Lung (tissue), 12 donors: ENCODE measurements around the gene NOS1AP. TPM values are rescaled to one million over a fixed set of nuclear protein-coding genes. Genes with fewer than 3 reads are reported as not detected.

Experiments used
- ATAC-seq: fragments of 200-7000 bp; cut with Tn5 transposase; one replicate; pipeline ENCODE4 v1.9.1; 2020; ENCODE audit warnings: moderate number of reproducible peaks; ENCODE audit not compliant: insufficient read depth, low FRiP score
- DNase-seq, 3 donors: peaks; one replicate each; pipeline ENCODE4 v3.0.0-alpha.2; 2013 to 2017
- H3K27ac ChIP-seq, 2 donors: one replicate each; pipeline ENCODE4 v1.5.1; 2013; ENCODE audit warnings: mild to moderate bottlenecking in 2 of 2, moderate library complexity in 2 of 2, control low read depth in 1 of 2, inconsistent platforms in 1 of 2, low read depth in 1 of 2, low read length in 1 of 2
- H3K27me3 ChIP-seq, 3 donors: one replicate each; pipeline ENCODE4 v1.5.1; 2013; ENCODE audit warnings: low read length in 2 of 3; ENCODE audit not compliant: control insufficient read depth in 3 of 3, insufficient read depth in 3 of 3
- H3K36me3 ChIP-seq, 4 donors: one replicate each; pipeline ENCODE4 v1.5.1; 2013; ENCODE audit warnings: low read length in 4 of 4, mild to moderate bottlenecking in 1 of 4, moderate library complexity in 1 of 4; ENCODE audit not compliant: control insufficient read depth in 4 of 4, insufficient read depth in 4 of 4
- H3K4me1 ChIP-seq, 5 donors: one replicate each; pipeline ENCODE4 v1.5.1; 2013; ENCODE audit warnings: low read length in 5 of 5, mild to moderate bottlenecking in 2 of 5, moderate library complexity in 1 of 5; ENCODE audit not compliant: control insufficient read depth in 5 of 5, insufficient read depth in 5 of 5
- H3K4me3 ChIP-seq: one replicate; pipeline ENCODE4 v1.5.1; 2013; ENCODE audit warnings: mild to moderate bottlenecking, control low read depth, moderate library complexity
- H3K9ac ChIP-seq, 2 donors: one replicate each; pipeline ENCODE4 v1.5.1; 2013; ENCODE audit warnings: low read length in 2 of 2, control low read depth in 1 of 2; ENCODE audit not compliant: insufficient read depth in 1 of 2
- H3K9me3 ChIP-seq, 4 donors: one replicate each; pipeline ENCODE4 v1.5.1; 2013; ENCODE audit warnings: low read length in 3 of 4, mild to moderate bottlenecking in 1 of 4, moderate library complexity in 1 of 4; ENCODE audit not compliant: control insufficient read depth in 4 of 4, insufficient read depth in 3 of 4
- CTCF ChIP-seq: IDR thresholded peaks from 2 replicates; pipeline ENCODE4 v1.5.1; 2012; ENCODE audit warnings: mild to moderate bottlenecking; ENCODE audit errors: control extremely low read depth, extremely low read depth
- WGBS, 2 donors: extraction: QIAGEN DNeasy Blood & Tissue Kit; methylation state at CpG; one replicate each; pipeline ENCODE4 v1.1.7; 2013; 5-methylcytosine and 5-hydroxymethylcytosine counted together
- polyA plus RNA-seq, 2 donors: library from polyadenylated mRNA; stranded (reverse); fragments of 200-250 nt; gene quantifications; one replicate each; pipeline ENCODE4 v1.2.1, GENCODE V29; 2013
- total RNA-seq, 2 donors: library from RNA; depleted of rRNA in 1 of 2; stranded (reverse); fragments of >200 nt in 1 of 2; gene quantifications; one replicate each; pipeline ENCODE4 v1.2.1, GENCODE V29; 2014 to 2021
- donor health status: control.
- donor health status: control.
- donor health status: Bipolar disorder and iron deficiency.
- donor health status: healthy.
- donor health status: DM: yes; HTN: yes; CAD: no.

NOS1AP gene
- total and polyA plus RNA-seq, 4 donors: 0.57 to 5.0 (median 1.2) TPM

GRCh38 chr1:162147760-162148159 is 78.3 kb downstream of the NOS1AP start:
- TF ChIP-seq CTCF: no peak
- no peak for ATAC-seq
- no peaks in the 10 kb centered on the region for H3K36me3 ChIP-seq

GRCh38 chr1:162150112-162150511 is 80.6 kb downstream of the NOS1AP start:
- no peak overlapping the region for H3K9ac ChIP-seq
- no peaks in the 10 kb centered on the region for H3K27me3 ChIP-seq
- no peak for DNase-seq
- no peak overlapping the region for H3K4me3 ChIP-seq
- H3K36me3 ChIP-seq: no peaks in the 10 kb centered on the region
- TF ChIP-seq CTCF: no peak
- no peak for ATAC-seq
- no peak overlapping the region for H3K27ac ChIP-seq
- H3K9me3 ChIP-seq: peaks cover 0 to 7% (median 0%) of the 10 kb centered on the region in 4 donors
- peaks cover 0 to 13% (median 3%) of the 10 kb centered on the region in 5 donors for H3K4me1 ChIP-seq

More at GRCh38 chr1:162147760-162148159, 78.3 kb downstream of the NOS1AP start:
- Histone ChIP-seq H3K4me3 (no peak overlapping the region), H3K27me3 (no peaks in the 10 kb centered on the region), H3K27ac (no peak overlapping the region), H3K9me3 (peaks cover 0 to 7% (median 0%) of the 10 kb centered on the region in 4 donors), H3K9ac (no peak overlapping the region), H3K4me1 (peaks cover 0 to 13% (median 3%) of the 10 kb centered on the region in 5 donors)
- 65 to 71% methylated on average over 1 of the region's 1 CpG for WGBS, 2 donors
- peak in 1 of 3 donors; percentile 24 for DNase-seq

GRCh38 chr1:162151900-162152829 is 82.7 kb downstream of the NOS1AP start:
- Histone ChIP-seq H3K9ac (no peak overlapping the region), H3K27ac (no peak overlapping the region), H3K4me3 (no peak overlapping the region), H3K27me3 (no peaks in the 10 kb centered on the region), H3K4me1 (peaks cover 0 to 10% (median 0%) of the 10 kb centered on the region in 5 donors), H3K36me3 (no peaks in the 10 kb centered on the region), H3K9me3 (peaks cover 0 to 5% (median 0%) of the 10 kb centered on the region in 4 donors)
- WGBS, 2 donors: 36 to 51% methylated on average over 9 of the region's 9 CpGs
- DNase-seq (peak; percentile 64 to 85 (median 81)), ATAC-seq (no peak)
- no peak for TF ChIP-seq CTCF
